ENCODE results near the gene PCDHGA1. TPM values are rescaled to one million over a fixed set of nuclear protein-coding genes. Genes with fewer than 3 reads are reported as not detected.
A peak's percentile ranks its signal among the peaks of the same experiment; 100 is the strongest.

PCDHGA1 gene
- total RNA-seq, 1 experiment from 2014 or later: 0.63 TPM

DNA sequence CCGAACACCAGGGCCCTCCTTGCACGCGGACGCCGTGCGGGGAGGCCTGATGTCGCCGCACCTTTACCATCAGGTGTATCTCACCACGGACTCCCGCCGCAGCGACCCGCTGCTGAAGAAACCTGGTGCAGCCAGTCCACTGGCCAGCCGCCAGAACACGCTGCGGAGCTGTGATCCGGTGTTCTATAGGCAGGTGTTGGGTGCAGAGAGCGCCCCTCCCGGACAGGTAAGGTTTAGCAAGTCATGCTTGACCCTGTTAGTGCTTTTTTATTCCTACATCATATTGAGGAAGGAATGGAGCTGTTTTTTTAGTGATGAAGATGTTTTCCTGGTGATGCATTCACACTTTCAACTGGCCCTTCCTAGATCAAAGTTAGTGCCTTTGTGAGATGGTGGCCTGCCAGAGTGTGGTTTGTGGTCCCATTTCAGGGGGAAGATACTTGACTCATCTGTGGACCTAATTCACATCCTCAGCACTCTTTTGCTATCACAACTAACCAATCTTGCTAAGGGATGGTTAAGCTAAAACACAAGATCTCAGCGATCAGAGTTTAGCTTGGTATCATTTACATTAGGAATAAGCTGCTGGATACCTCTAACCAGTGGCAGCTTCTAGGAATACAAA is 148.1 kb downstream of the PCDHGA1 start:
- no peak overlapping the region for H3K27ac ChIP-seq (ENCODE audit: insufficient read length, low read depth, low read length)
- peak overlapping the region; percentile 31 for H3K4me2 ChIP-seq (ENCODE audit: insufficient read depth, insufficient read length, low read length)
- peaks cover 33% of the 10 kb centered on the region for H3K27me3 Mint-ChIP-seq (ENCODE audit: low read depth)
- H3K36me3 Mint-ChIP-seq (ENCODE audit: insufficient read depth in 1 of 3, low read depth in 3 of 3): peaks cover 0 to 21% (median 8%) of the 10 kb centered on the region in 3 experiments; a peak in 4 of 7 replicates
- peak; percentile 89 for DNase-seq
- H4K5ac ChIP-seq (ENCODE audit: insufficient read length, low read depth, low read length): no peak overlapping the region
- H2BK5ac ChIP-seq (ENCODE audit: insufficient read length, low read length): no peak overlapping the region
- no peak overlapping the region for H4K91ac ChIP-seq (ENCODE audit: insufficient read length, low read depth, low read length)
- no peak overlapping the region for H3K14ac ChIP-seq (ENCODE audit: insufficient read depth, low read length)
- H3K23me2 ChIP-seq (ENCODE audit: insufficient read length, low read depth, low read length, poor library complexity, severe bottlenecking): peaks cover 17% of the 10 kb centered on the region
- H2BK12ac ChIP-seq (ENCODE audit: insufficient read length, low read depth, low read length): no peak overlapping the region
- H3K27me3 ChIP-seq (ENCODE audit: insufficient read depth, low read length): peaks cover 15% of the 10 kb centered on the region
- H2BK15ac ChIP-seq (ENCODE audit: low read depth, low read length): no peak overlapping the region
- no peak overlapping the region for H3T11ph ChIP-seq (ENCODE audit: low read length)
- peak overlapping the region in 1 of 2 experiments; percentile 19; a peak in 2 of 5 replicates for H3K4me3 Mint-ChIP-seq
- H4K20me1 ChIP-seq (ENCODE audit: control insufficient read depth, insufficient read depth, insufficient read length): no peaks in the 10 kb centered on the region
- H2BK20ac ChIP-seq (ENCODE audit: low read depth, low read length, poor library complexity, severe bottlenecking): no peak overlapping the region
- no peaks in the 10 kb centered on the region for H3K79me1 ChIP-seq (ENCODE audit: insufficient read depth, low read depth, low read length, poor library complexity, severe bottlenecking)
- H2AFZ ChIP-seq (ENCODE audit: low read length): no peak overlapping the region
- H4K8ac ChIP-seq (replicated peaks; ENCODE audit: insufficient read length, low read depth, low read length): no peak overlapping the region
- no CpG with 5 or more reads among the region's 20 CpGs for WGBS (ENCODE audit: extremely low coverage, insufficient read length, low lambda C conversion rate)
- peaks cover 32 to 39% of the 10 kb centered on the region in 2 experiments for H3K4me1 Mint-ChIP-seq
- H3K27ac Mint-ChIP-seq: no peak overlapping the region
- no peak overlapping the region for H3K9ac ChIP-seq (ENCODE audit: extremely low read depth, insufficient read length, low read length)
- no peak overlapping the region for H3K18ac ChIP-seq (ENCODE audit: insufficient read length, low read depth, low read length)
- no peak overlapping the region for H3K56ac ChIP-seq (ENCODE audit: insufficient read length, low read depth, low read length)
- H3K23ac ChIP-seq (ENCODE audit: insufficient read length, low read depth, low read length): no peak overlapping the region
- H3K79me2 ChIP-seq (ENCODE audit: insufficient read depth, low read length): no peaks in the 10 kb centered on the region
- H2AK5ac ChIP-seq (ENCODE audit: insufficient read length, low read length): no peak overlapping the region
- peaks cover 0 to 23% of the 10 kb centered on the region in 2 experiments; a peak in 4 of 5 replicates for H3K9me3 Mint-ChIP-seq
- no peak overlapping the region for H3K4ac ChIP-seq (ENCODE audit: low read depth, low read length)
- no peak overlapping the region for H2BK120ac ChIP-seq (ENCODE audit: low read depth, low read length, poor library complexity, severe bottlenecking)
- TF ChIP-seq, protein P1, sequence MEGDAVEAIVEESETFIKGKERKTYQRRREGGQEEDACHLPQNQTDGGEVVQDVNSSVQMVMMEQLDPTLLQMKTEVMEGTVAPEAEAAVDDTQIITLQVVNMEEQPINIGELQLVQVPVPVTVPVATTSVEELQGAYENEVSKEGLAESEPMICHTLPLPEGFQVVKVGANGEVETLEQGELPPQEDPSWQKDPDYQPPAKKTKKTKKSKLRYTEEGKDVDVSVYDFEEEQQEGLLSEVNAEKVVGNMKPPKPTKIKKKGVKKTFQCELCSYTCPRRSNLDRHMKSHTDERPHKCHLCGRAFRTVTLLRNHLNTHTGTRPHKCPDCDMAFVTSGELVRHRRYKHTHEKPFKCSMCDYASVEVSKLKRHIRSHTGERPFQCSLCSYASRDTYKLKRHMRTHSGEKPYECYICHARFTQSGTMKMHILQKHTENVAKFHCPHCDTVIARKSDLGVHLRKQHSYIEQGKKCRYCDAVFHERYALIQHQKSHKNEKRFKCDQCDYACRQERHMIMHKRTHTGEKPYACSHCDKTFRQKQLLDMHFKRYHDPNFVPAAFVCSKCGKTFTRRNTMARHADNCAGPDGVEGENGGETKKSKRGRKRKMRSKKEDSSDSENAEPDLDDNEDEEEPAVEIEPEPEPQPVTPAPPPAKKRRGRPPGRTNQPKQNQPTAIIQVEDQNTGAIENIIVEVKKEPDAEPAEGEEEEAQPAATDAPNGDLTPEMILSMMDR (conservative IDR thresholded peaks at IDR 0.05): peak; percentile 84
- 0 out of 2 replicates have a peak, but pooled peaks cover 2% of the 10 kb centered on the region for H3K4me1 ChIP-seq (ENCODE audit: insufficient read depth, low read length)
- H3K9me3 ChIP-seq (ENCODE audit: control insufficient read depth, low read depth, low read length): peaks cover 5% of the 10 kb centered on the region
